ENCODE results near the gene SYNPO2. TPM values are rescaled to one million over a fixed set of nuclear protein-coding genes. Genes with fewer than 3 reads are reported as not detected.

Gene SYNPO2
- total RNA-seq, 5 donors from 2014 or later (not counting 1 experiment from before 2014, with no cell fraction given), result 0.21 to 1.6 (median 1.2) TPM

DNA sequence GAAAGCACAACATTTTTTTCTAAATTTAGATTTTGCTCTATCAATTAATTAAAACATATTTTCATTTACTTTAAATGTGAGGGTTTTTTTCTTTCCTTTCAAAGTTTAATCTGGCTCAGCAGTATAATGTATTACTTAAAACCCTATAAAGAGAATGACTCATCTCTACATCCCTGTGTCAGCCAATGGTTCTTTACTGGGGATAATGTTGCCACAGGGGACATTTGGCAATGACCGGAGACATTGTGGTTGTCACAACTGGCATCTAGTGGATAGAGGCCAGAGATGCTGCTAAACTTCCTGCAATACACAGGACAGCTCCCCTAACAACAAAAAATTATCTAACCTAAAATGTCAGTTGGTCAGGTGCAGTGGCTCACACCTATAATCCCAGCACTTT lies 53.8 kb downstream of the SYNPO2 start:
- Histone ChIP-seq H3K9me3 (no peaks in the 10 kb centered on the region), H3K27me3 (replicated peaks in 1 of 2; ENCODE audit: control insufficient read depth in 2 of 2, extremely low read depth in 1 of 2, insufficient read depth in 2 of 2, low read length in 1 of 2) (no peaks in the 10 kb centered on the region), H3K27ac (ENCODE audit: low read length) (no peak overlapping the region), H3K4me3 (ENCODE audit: control insufficient read depth in 1 of 2, extremely low read depth in 1 of 2, low read length in 1 of 2) (no peak overlapping the region), H3K4me1 (ENCODE audit: control insufficient read depth in 1 of 2, extremely low read depth in 1 of 2, insufficient read depth in 2 of 2, low read length in 2 of 2) (no peaks in the 10 kb centered on the region), H3K36me3 (ENCODE audit: control insufficient read depth in 2 of 2, extremely low read depth in 1 of 2, insufficient read depth in 1 of 2, low read length in 1 of 2) (no peaks in the 10 kb centered on the region)
- no peaks in the 10 kb centered on the region for H3K4me1 Mint-ChIP-seq
- H3K27ac Mint-ChIP-seq, result no peak overlapping the region
- ChIA-PET POLR2A (no interaction called here), CTCF (no interaction called here)
- no CpG with 5 or more reads among the region's 1 CpG for WGBS (ENCODE audit: insufficient coverage)
- ATAC-seq (replicated peaks in 1 of 4) (no peak), DNase-seq (no peak)
- no peak overlapping the region for H3K4me3 Mint-ChIP-seq
- peaks cover 18 to 22% of the 10 kb centered on the region in 2 donors for H3K27me3 Mint-ChIP-seq
- no peaks in the 10 kb centered on the region for H3K9me3 Mint-ChIP-seq
- no peaks in the 10 kb centered on the region for H3K36me3 Mint-ChIP-seq

DNA sequence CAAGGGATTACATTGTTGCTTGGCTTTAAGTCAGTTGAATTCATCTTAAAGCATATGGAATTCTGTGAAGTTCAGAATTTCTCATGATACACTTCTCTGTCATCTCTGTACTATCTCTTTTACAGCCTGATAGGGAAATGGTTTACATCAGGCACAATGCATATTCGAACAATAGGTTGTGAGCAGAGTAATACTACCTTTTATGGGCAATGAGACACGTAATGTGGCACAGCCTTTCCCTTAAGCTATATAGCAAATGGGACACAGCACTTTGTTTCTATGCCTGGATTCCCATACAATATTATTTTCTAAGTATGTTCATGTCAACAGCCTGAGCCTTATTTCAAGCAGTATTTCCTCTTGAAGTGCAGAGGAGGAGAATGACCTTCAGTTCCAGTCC lies 58.4 kb downstream of the SYNPO2 start:
- DNase-seq, result no peak
- H3K9me3 Mint-ChIP-seq, result no peaks in the 10 kb centered on the region
- H3K27me3 ChIP-seq (replicated peaks in 1 of 2; ENCODE audit: control insufficient read depth in 2 of 2, extremely low read depth in 1 of 2, insufficient read depth in 2 of 2, low read length in 1 of 2), result no peaks in the 10 kb centered on the region
- ATAC-seq (replicated peaks in 1 of 4), result no peak
- no peak overlapping the region for H3K27ac ChIP-seq (ENCODE audit: low read length)
- H3K36me3 ChIP-seq (ENCODE audit: control insufficient read depth in 2 of 2, extremely low read depth in 1 of 2, insufficient read depth in 1 of 2, low read length in 1 of 2), result no peaks in the 10 kb centered on the region
- no CpG with 5 or more reads among the region's 2 CpGs for WGBS (ENCODE audit: insufficient coverage)
- POLR2A ChIA-PET, result no interaction called here
- no peaks in the 10 kb centered on the region for H3K9me3 ChIP-seq
- H3K36me3 Mint-ChIP-seq, result no peaks in the 10 kb centered on the region
- CTCF ChIA-PET, result no interaction called here
- H3K4me1 Mint-ChIP-seq, result no peaks in the 10 kb centered on the region
- no peaks in the 10 kb centered on the region for H3K4me1 ChIP-seq (ENCODE audit: control insufficient read depth in 1 of 2, extremely low read depth in 1 of 2, insufficient read depth in 2 of 2, low read length in 2 of 2)
- no peak overlapping the region for H3K27ac Mint-ChIP-seq
- H3K27me3 Mint-ChIP-seq, result peaks cover 1 to 4% of the 10 kb centered on the region in 2 donors
- no peak overlapping the region for H3K4me3 Mint-ChIP-seq
- H3K4me3 ChIP-seq (ENCODE audit: control insufficient read depth in 1 of 2, extremely low read depth in 1 of 2, low read length in 1 of 2), result no peak overlapping the region

DNA sequence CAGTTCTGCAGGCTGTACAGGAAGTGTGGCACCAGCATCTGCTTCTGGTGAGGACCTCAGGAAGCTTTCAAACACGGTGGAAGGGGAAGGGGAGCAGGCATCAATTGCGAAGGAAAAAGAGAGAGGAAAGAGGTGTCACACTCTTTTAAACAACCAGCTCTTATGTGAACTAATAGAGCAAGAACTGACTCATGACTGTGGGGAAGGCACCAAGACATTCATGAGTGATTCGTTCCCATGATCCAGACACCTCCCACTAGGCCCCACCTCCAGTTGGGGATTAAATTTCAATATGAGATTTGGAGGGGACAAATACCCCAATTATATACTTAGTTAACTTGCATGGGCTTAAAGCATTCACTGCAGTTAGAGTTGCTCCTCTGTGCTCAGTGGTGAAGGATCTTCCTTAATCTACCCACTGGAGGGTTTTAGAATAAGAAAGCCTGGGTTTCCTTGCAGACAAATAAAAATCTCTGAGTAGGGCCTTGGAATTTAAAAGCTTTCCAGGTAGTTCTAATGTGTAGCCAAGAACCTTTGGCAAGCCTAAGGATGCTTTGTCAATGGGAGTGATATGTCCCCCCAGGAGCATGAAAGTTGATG lies 60.0 kb downstream of the SYNPO2 start:
- Mint-ChIP-seq H3K4me1 (no peaks in the 10 kb centered on the region), H3K36me3 (no peaks in the 10 kb centered on the region), H3K27ac (no peak overlapping the region), H3K27me3 (peaks cover 1 to 4% of the 10 kb centered on the region in 2 donors), H3K4me3 (no peak overlapping the region), H3K9me3 (no peaks in the 10 kb centered on the region)
- ChIA-PET POLR2A (no interaction called here), CTCF (no interaction called here)
- WGBS (ENCODE audit: insufficient coverage), result no CpG with 5 or more reads among the region's 3 CpGs
- Histone ChIP-seq H3K36me3 (ENCODE audit: control insufficient read depth in 2 of 2, extremely low read depth in 1 of 2, insufficient read depth in 1 of 2, low read length in 1 of 2) (no peaks in the 10 kb centered on the region), H3K9me3 (no peaks in the 10 kb centered on the region), H3K27me3 (replicated peaks in 1 of 2; ENCODE audit: control insufficient read depth in 2 of 2, extremely low read depth in 1 of 2, insufficient read depth in 2 of 2, low read length in 1 of 2) (no peaks in the 10 kb centered on the region), H3K4me3 (ENCODE audit: control insufficient read depth in 1 of 2, extremely low read depth in 1 of 2, low read length in 1 of 2) (no peak overlapping the region), H3K4me1 (ENCODE audit: control insufficient read depth in 1 of 2, extremely low read depth in 1 of 2, insufficient read depth in 2 of 2, low read length in 2 of 2) (no peaks in the 10 kb centered on the region), H3K27ac (ENCODE audit: low read length) (no peak overlapping the region)
- no peak for DNase-seq
- ATAC-seq (replicated peaks in 1 of 4), result no peak

DNA sequence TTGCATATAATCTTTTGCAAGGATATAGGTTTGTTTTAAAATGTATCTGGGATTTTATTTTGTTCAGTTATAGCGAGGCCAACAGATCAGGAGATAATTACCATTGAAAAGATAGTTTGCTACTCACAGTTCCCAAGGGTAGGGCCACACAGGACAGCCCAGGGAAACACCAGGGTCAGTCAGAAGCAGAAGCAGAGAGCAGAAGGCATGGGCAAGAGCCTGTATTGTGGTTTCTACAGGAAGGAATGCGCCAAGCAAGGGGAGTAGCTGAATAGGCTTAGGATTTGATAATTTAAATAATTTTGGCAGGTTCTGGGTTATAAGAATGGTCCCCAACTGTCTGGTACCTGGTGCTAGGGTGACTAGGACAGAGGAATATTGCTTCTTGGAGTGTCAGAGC lies 61.6 kb downstream of the SYNPO2 start:
- H3K9me3 Mint-ChIP-seq, result no peaks in the 10 kb centered on the region
- H3K27ac Mint-ChIP-seq, result no peak overlapping the region
- H3K4me3 Mint-ChIP-seq, result no peak overlapping the region
- ChIA-PET POLR2A (no interaction called here), CTCF (no interaction called here)
- WGBS (ENCODE audit: insufficient coverage), result 78% methylated on average over 2 of the region's 2 CpGs
- DNase-seq (no peak), ATAC-seq (replicated peaks in 1 of 4) (no peak)
- H3K27me3 Mint-ChIP-seq, result peaks cover 0 to 1% of the 10 kb centered on the region in 2 donors
- Histone ChIP-seq H3K27ac (ENCODE audit: low read length) (no peak overlapping the region), H3K4me1 (ENCODE audit: control insufficient read depth in 1 of 2, extremely low read depth in 1 of 2, insufficient read depth in 2 of 2, low read length in 2 of 2) (no peaks in the 10 kb centered on the region), H3K36me3 (ENCODE audit: control insufficient read depth in 2 of 2, extremely low read depth in 1 of 2, insufficient read depth in 1 of 2, low read length in 1 of 2) (no peaks in the 10 kb centered on the region), H3K4me3 (ENCODE audit: control insufficient read depth in 1 of 2, extremely low read depth in 1 of 2, low read length in 1 of 2) (no peak overlapping the region), H3K9me3 (no peaks in the 10 kb centered on the region), H3K27me3 (replicated peaks in 1 of 2; ENCODE audit: control insufficient read depth in 2 of 2, extremely low read depth in 1 of 2, insufficient read depth in 2 of 2, low read length in 1 of 2) (no peaks in the 10 kb centered on the region)
- no peaks in the 10 kb centered on the region for H3K36me3 Mint-ChIP-seq
- no peaks in the 10 kb centered on the region for H3K4me1 Mint-ChIP-seq

DNA sequence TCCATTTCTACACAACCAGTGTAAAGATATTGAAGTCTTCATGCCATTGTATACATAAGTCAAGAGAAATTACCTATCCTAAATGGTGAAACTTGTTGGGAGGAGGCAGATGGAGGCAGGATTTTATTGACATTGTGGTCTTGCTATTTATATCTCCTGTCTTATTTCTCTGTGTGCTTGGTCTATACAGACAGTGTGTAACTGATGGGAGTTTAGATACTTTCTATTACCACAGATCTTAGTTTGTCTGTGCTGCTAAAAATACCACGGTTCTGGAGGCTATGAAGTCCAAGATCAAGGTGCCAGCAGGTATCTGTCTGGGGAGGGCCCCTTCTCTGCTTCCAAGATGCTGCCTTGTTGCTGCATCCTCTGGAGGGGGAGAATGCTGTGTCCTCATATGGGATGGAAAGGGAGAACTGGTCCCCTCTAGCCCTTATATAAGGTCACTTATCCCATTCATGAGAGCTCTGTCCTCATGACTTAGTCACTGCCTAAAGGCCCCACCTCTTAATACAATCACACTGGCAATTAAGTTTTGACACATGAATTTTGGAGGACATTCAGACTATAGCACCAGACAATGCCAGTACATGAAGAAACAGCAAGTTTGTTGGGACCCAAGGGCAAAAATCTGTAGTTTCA lies 62.4 kb downstream of the SYNPO2 start:
- Histone ChIP-seq H3K4me1 (ENCODE audit: control insufficient read depth in 1 of 2, extremely low read depth in 1 of 2, insufficient read depth in 2 of 2, low read length in 2 of 2) (no peaks in the 10 kb centered on the region), H3K27ac (ENCODE audit: low read length) (no peak overlapping the region), H3K4me3 (ENCODE audit: control insufficient read depth in 1 of 2, extremely low read depth in 1 of 2, low read length in 1 of 2) (no peak overlapping the region), H3K36me3 (ENCODE audit: control insufficient read depth in 2 of 2, extremely low read depth in 1 of 2, insufficient read depth in 1 of 2, low read length in 1 of 2) (no peaks in the 10 kb centered on the region), H3K9me3 (no peaks in the 10 kb centered on the region), H3K27me3 (replicated peaks in 1 of 2; ENCODE audit: control insufficient read depth in 2 of 2, extremely low read depth in 1 of 2, insufficient read depth in 2 of 2, low read length in 1 of 2) (no peaks in the 10 kb centered on the region)
- ATAC-seq (replicated peaks in 1 of 4) (no peak), DNase-seq (no peak)
- no peaks in the 10 kb centered on the region for H3K4me1 Mint-ChIP-seq
- H3K36me3 Mint-ChIP-seq, result no peaks in the 10 kb centered on the region
- CTCF ChIA-PET, result no interaction called here
- no peaks in the 10 kb centered on the region for H3K9me3 Mint-ChIP-seq
- H3K27ac Mint-ChIP-seq, result no peak overlapping the region
- no peak overlapping the region for H3K4me3 Mint-ChIP-seq
- H3K27me3 Mint-ChIP-seq, result peaks cover 0 to 1% of the 10 kb centered on the region in 2 donors
- no CpG with 5 or more reads among the region's 1 CpG for WGBS (ENCODE audit: insufficient coverage)
- POLR2A ChIA-PET, result no interaction called here

DNA sequence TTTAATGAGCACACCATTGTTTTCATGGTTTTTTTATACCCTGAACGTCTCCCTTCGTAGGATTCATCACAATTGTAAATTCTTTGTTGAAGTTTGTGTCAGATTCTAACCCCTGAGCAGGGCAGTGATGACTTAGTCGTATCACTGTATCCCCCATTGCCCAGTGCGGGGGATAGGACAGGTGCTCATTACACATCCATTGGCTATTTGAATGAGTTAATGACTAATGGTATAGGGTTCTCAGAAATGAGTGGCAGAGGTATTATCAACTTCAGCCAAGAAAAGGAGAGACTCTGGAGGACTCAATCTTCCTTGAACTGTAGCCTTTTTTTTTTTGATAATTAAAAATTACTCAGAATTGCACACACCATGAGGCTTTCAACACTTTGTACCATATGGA lies 64.6 kb downstream of the SYNPO2 start:
- no CpG with 5 or more reads among the region's 4 CpGs for WGBS (ENCODE audit: insufficient coverage)
- Histone ChIP-seq H3K36me3 (ENCODE audit: control insufficient read depth in 2 of 2, extremely low read depth in 1 of 2, insufficient read depth in 1 of 2, low read length in 1 of 2) (no peaks in the 10 kb centered on the region), H3K4me3 (ENCODE audit: control insufficient read depth in 1 of 2, extremely low read depth in 1 of 2, low read length in 1 of 2) (no peak overlapping the region), H3K4me1 (ENCODE audit: control insufficient read depth in 1 of 2, extremely low read depth in 1 of 2, insufficient read depth in 2 of 2, low read length in 2 of 2) (no peaks in the 10 kb centered on the region), H3K27ac (ENCODE audit: low read length) (no peak overlapping the region), H3K27me3 (replicated peaks in 1 of 2; ENCODE audit: control insufficient read depth in 2 of 2, extremely low read depth in 1 of 2, insufficient read depth in 2 of 2, low read length in 1 of 2) (no peaks in the 10 kb centered on the region), H3K9me3 (no peaks in the 10 kb centered on the region)
- Mint-ChIP-seq H3K27ac (no peak overlapping the region), H3K4me1 (no peaks in the 10 kb centered on the region), H3K36me3 (no peaks in the 10 kb centered on the region), H3K27me3 (peaks cover 1 to 3% of the 10 kb centered on the region in 2 donors), H3K4me3 (no peak overlapping the region), H3K9me3 (no peaks in the 10 kb centered on the region)
- no peak for ATAC-seq (replicated peaks in 1 of 4)
- no peak for DNase-seq
- ChIA-PET POLR2A (no interaction called here), CTCF (interaction anchor here in 1 of 2 donors (0.6 kb wide), 1 partner anchor 1222 kb away, joined by 3 read pairs; no protein-coding TSS in a partner anchor)

All from T-cell (primary cell).